NB4 (cell line): ENCODE data around the gene FBLN7.

Experiments used
- DNase-seq: peaks from one replicate; pipeline ENCODE4 v3.0.0; 2010; ENCODE audit warnings: low read depth
- H3K4me3 ChIP-seq: one replicate; pipeline ENCODE4 v1.5.1; 2011; ENCODE audit warnings: mild to moderate bottlenecking, low read depth, low read length, moderate library complexity
- CTCF ChIP-seq: IDR thresholded peaks from one replicate; pipeline ENCODE4 v1.5.1; 2012; ENCODE audit warnings: low read depth, low read length
- MAX ChIP-seq: IDR thresholded peaks from 2 replicates; pipeline ENCODE4 v1.6.1; 2011; ENCODE audit warnings: low read depth, low read length
- MYC ChIP-seq: IDR thresholded peaks from 2 replicates; pipeline ENCODE4 v1.6.1; 2011; ENCODE audit warnings: low read depth, low read length
- POLR2A ChIP-seq: IDR thresholded peaks from 2 replicates; pipeline ENCODE4 v1.6.1; 2011; ENCODE audit warnings: mild to moderate bottlenecking; ENCODE audit not compliant: insufficient read length; ENCODE audit errors: extremely low read depth

The FBLN7 gene

GRCh38 chr2:112173646-112174319 is 35.6 kb downstream of the FBLN7 start:
- no peak for DNase-seq
- H3K4me3 ChIP-seq, result no peak overlapping the region
- TF ChIP-seq POLR2A (no peak), CTCF (no peak), MYC (no peak), MAX (no peak)

- no peak overlapping the region for H3K4me3 ChIP-seq
- DNase-seq, result no peak
- no peak for TF ChIP-seq MYC
- TF ChIP-seq MAX, result no peak
- no peak for TF ChIP-seq CTCF
- TF ChIP-seq POLR2A, result no peak
These were observed 36.2 kb downstream of the FBLN7 start for GRCh38 chr2:112174383-112174782.

GRCh38 chr2:112175333-112175732 is 37.1 kb downstream of the FBLN7 start:
- TF ChIP-seq MAX (no peak), POLR2A (no peak), MYC (no peak)
- DNase-seq, result no peak
- H3K4me3 ChIP-seq, result no peak overlapping the region

- TF ChIP-seq CTCF, result no peak
- no peak for TF ChIP-seq MAX
- no peak for TF ChIP-seq MYC
- TF ChIP-seq POLR2A, result no peak
- no peak overlapping the region for H3K4me3 ChIP-seq
- DNase-seq, result no peak
These were observed 37.9 kb downstream of the FBLN7 start for GRCh38 chr2:112175958-112176573.

GRCh38 chr2:112181571-112182290 is 43.5 kb downstream of the FBLN7 start:
- no peak for TF ChIP-seq POLR2A
- TF ChIP-seq MAX, result no peak
- TF ChIP-seq MYC, result no peak
- TF ChIP-seq CTCF, result no peak
- no peak for DNase-seq
- H3K4me3 ChIP-seq, result no peak overlapping the region
